ENCODE data around the gene TSGA10IP.

DNA sequence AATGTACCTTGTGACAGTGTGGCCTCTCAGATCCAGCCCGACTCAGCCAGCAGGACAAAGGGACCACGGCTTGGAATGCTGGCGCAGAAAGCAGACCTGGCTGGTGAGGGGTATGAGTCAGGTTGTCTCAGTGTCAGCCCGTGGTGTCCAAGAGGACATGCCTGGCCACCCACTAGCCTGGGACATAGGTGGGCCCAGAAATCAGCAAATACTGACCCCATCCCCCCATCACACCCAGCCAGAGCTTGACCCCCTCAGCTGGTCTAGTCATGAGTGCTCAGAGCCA, 61.6 kb downstream of the TSGA10IP start:
- TF ChIP-seq, protein P1, sequence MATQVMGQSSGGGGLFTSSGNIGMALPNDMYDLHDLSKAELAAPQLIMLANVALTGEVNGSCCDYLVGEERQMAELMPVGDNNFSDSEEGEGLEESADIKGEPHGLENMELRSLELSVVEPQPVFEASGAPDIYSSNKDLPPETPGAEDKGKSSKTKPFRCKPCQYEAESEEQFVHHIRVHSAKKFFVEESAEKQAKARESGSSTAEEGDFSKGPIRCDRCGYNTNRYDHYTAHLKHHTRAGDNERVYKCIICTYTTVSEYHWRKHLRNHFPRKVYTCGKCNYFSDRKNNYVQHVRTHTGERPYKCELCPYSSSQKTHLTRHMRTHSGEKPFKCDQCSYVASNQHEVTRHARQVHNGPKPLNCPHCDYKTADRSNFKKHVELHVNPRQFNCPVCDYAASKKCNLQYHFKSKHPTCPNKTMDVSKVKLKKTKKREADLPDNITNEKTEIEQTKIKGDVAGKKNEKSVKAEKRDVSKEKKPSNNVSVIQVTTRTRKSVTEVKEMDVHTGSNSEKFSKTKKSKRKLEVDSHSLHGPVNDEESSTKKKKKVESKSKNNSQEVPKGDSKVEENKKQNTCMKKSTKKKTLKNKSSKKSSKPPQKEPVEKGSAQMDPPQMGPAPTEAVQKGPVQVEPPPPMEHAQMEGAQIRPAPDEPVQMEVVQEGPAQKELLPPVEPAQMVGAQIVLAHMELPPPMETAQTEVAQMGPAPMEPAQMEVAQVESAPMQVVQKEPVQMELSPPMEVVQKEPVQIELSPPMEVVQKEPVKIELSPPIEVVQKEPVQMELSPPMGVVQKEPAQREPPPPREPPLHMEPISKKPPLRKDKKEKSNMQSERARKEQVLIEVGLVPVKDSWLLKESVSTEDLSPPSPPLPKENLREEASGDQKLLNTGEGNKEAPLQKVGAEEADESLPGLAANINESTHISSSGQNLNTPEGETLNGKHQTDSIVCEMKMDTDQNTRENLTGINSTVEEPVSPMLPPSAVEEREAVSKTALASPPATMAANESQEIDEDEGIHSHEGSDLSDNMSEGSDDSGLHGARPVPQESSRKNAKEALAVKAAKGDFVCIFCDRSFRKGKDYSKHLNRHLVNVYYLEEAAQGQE (IDR thresholded peaks at IDR 0.05; ENCODE audit: low read depth) = no peak
- no peak for TF ChIP-seq POLR2A (IDR thresholded peaks at IDR 0.05; ENCODE audit: borderline replicate concordance, extremely low read depth, insufficient read depth, insufficient read length)
- no peak for TF ChIP-seq EZH2 (IDR thresholded peaks at IDR 0.05)
- TF ChIP-seq, protein P2, sequence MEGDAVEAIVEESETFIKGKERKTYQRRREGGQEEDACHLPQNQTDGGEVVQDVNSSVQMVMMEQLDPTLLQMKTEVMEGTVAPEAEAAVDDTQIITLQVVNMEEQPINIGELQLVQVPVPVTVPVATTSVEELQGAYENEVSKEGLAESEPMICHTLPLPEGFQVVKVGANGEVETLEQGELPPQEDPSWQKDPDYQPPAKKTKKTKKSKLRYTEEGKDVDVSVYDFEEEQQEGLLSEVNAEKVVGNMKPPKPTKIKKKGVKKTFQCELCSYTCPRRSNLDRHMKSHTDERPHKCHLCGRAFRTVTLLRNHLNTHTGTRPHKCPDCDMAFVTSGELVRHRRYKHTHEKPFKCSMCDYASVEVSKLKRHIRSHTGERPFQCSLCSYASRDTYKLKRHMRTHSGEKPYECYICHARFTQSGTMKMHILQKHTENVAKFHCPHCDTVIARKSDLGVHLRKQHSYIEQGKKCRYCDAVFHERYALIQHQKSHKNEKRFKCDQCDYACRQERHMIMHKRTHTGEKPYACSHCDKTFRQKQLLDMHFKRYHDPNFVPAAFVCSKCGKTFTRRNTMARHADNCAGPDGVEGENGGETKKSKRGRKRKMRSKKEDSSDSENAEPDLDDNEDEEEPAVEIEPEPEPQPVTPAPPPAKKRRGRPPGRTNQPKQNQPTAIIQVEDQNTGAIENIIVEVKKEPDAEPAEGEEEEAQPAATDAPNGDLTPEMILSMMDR (IDR thresholded peaks at IDR 0.05 in 2 of 3, conservative IDR thresholded peaks at IDR 0.05 in 1 of 3; ENCODE audit: borderline replicate concordance in 1 of 3, insufficient read depth in 1 of 3, low read depth in 2 of 3, low read length in 2 of 3) = no peak
- no peak for TF ChIP-seq YY1 (IDR thresholded peaks at IDR 0.05; ENCODE audit: extremely low read depth, insufficient replicate concordance, low read depth, low read length)
- no peak for TF ChIP-seq ZNF274 (IDR thresholded peaks at IDR 0.05; ENCODE audit: low read depth, low read length)
- no peak for TF ChIP-seq ELF1 (IDR thresholded peaks at IDR 0.05; ENCODE audit: borderline replicate concordance, low read depth)
- TF ChIP-seq SP1 (IDR thresholded peaks at IDR 0.05; ENCODE audit: low read depth) = no peak
- no peak for TF ChIP-seq TCF7L2 (IDR thresholded peaks at IDR 0.05; ENCODE audit: borderline replicate concordance, extremely low read depth, insufficient read depth, insufficient read length)
- no peak for TF ChIP-seq SRF (IDR thresholded peaks at IDR 0.05; ENCODE audit: low read depth)
- TF ChIP-seq POLR2AphosphoS5 (IDR thresholded peaks at IDR 0.05; ENCODE audit: low read depth, low read length) = no peak; the same call in 1 of the 2 replicates
- no peak for TF ChIP-seq JUND (IDR thresholded peaks at IDR 0.05)
- TF ChIP-seq RAD21 (IDR thresholded peaks at IDR 0.05; ENCODE audit: low read depth) = no peak
